Thoracic aorta (tissue), 2 donors: ENCODE results near the gene KDM6A. TPM values are rescaled to one million over a fixed set of nuclear protein-coding genes. Genes with fewer than 3 reads are reported as not detected.

Experiments
- ATAC-seq: fragments of 150-250 bp; one replicate; pipeline ENCODE4 v1.8.0; 2017; ENCODE audit warnings: low read depth; ENCODE audit not compliant: insufficient number of reproducible peaks, low FRiP score
- DNase-seq: peaks from one replicate; pipeline ENCODE4 v3.0.0-alpha.2; 2020; ENCODE audit warnings: low spot score
- H3K27ac ChIP-seq, 2 donors: fragments of 200-600 bp; sonication (generic); 1 replicate in 1 of 2; 2 replicates in 1 of 2; pipeline ENCODE4 v1.5.1; 2016; ENCODE audit warnings: mild to moderate bottlenecking in 2 of 2, moderate library complexity in 2 of 2
- H3K27me3 ChIP-seq: fragments of 200-600 bp; sonication (generic); replicated peaks from 2 replicates; pipeline ENCODE4 v1.6.0; 2016; ENCODE audit warnings: mild to moderate bottlenecking; ENCODE audit not compliant: insufficient read depth
- H3K36me3 ChIP-seq: fragments of 200-600 bp; sonication (generic); one replicate; pipeline ENCODE4 v1.5.1; 2016
- H3K4me1 ChIP-seq, 2 donors: fragments of 200-600 bp; sonication (generic); 1 replicate in 1 of 2; 2 replicates in 1 of 2; pipeline versions ENCODE4 v1.5.1 to v1.6.0; 2016; ENCODE audit warnings: low read depth in 2 of 2, mild to moderate bottlenecking in 1 of 2; ENCODE audit not compliant: control insufficient read depth in 1 of 2
- H3K4me3 ChIP-seq: fragments of 200-600 bp; sonication (generic); 2 replicates; pipeline ENCODE4 v1.5.1; 2016; ENCODE audit warnings: mild to moderate bottlenecking
- H3K9me3 ChIP-seq: fragments of 200-600 bp; sonication (generic); 2 replicates; pipeline ENCODE4 v1.5.1; 2016
- CTCF ChIP-seq: fragments of 200-600 bp; sonication (generic); IDR thresholded peaks from one replicate; pipeline ENCODE4 v1.5.1; 2019; ENCODE audit warnings: antibody characterized with exemption
- total RNA-seq, 2 donors: library from RNA; depleted of rRNA; stranded (reverse); fragments of >200 nt; gene quantifications; one replicate each; pipeline versions ENCODE4 v1.1.0 to v1.2.3, GENCODE V29; 2016

KDM6A gene
- total RNA-seq, 2 donors from 2014 or later = 18.3 to 26.9 TPM

GRCh38 chrX:44876086-44876485, 3.1 kb downstream of the KDM6A start:
- TF ChIP-seq CTCF = no peak
- Histone ChIP-seq H3K27me3 (no peaks in the 10 kb centered on the region), H3K9me3 (no peaks in the 10 kb centered on the region), H3K4me3 (peak overlapping the region; percentile 91), H3K4me1 (peaks cover 0 to 10% of the 10 kb centered on the region in 2 donors), H3K27ac (no peak overlapping the region), H3K36me3 (no peaks in the 10 kb centered on the region)
- no peak for ATAC-seq
- DNase-seq = no peak

- H3K4me1 ChIP-seq = peaks cover 0 to 10% of the 10 kb centered on the region in 2 donors
- no peak for TF ChIP-seq CTCF
- no peak for DNase-seq
- H3K4me3 ChIP-seq = no peak overlapping the region
- no peak for ATAC-seq
- no peak overlapping the region for H3K27ac ChIP-seq
- H3K36me3 ChIP-seq = no peaks in the 10 kb centered on the region
- H3K9me3 ChIP-seq = no peaks in the 10 kb centered on the region
- no peaks in the 10 kb centered on the region for H3K27me3 ChIP-seq
Observed at GRCh38 chrX:44876767-44877166, 3.8 kb downstream of the KDM6A start.

- Histone ChIP-seq H3K9me3 (no peaks in the 10 kb centered on the region), H3K36me3 (no peaks in the 10 kb centered on the region), H3K4me3 (no peak overlapping the region), H3K27ac (no peak overlapping the region), H3K4me1 (peaks cover 0 to 10% of the 10 kb centered on the region in 2 donors), H3K27me3 (no peaks in the 10 kb centered on the region)
- DNase-seq (no peak), ATAC-seq (no peak)
- no peak for TF ChIP-seq CTCF
Observed at GRCh38 chrX:44878780-44879179, 5.8 kb downstream of the KDM6A start.

- no peak for ATAC-seq
- no peaks in the 10 kb centered on the region for H3K36me3 ChIP-seq
- H3K4me1 ChIP-seq = peaks cover 0 to 10% of the 10 kb centered on the region in 2 donors
- H3K4me3 ChIP-seq = no peak overlapping the region
- no peak for DNase-seq
- H3K27me3 ChIP-seq = no peaks in the 10 kb centered on the region
- no peak overlapping the region for H3K27ac ChIP-seq
- no peak for TF ChIP-seq CTCF
- H3K9me3 ChIP-seq = no peaks in the 10 kb centered on the region
Observed at GRCh38 chrX:44881549-44881948, 8.6 kb downstream of the KDM6A start.

GRCh38 chrX:44882635-44883034, 9.6 kb downstream of the KDM6A start:
- no peak for ATAC-seq
- peaks cover 0 to 4% of the 10 kb centered on the region in 2 donors for H3K4me1 ChIP-seq

More at GRCh38 chrX:44882635-44883034, 9.6 kb downstream of the KDM6A start:
- Histone ChIP-seq H3K36me3 (no peaks in the 10 kb centered on the region), H3K27me3 (no peaks in the 10 kb centered on the region), H3K9me3 (no peaks in the 10 kb centered on the region), H3K27ac (no peak overlapping the region), H3K4me3 (no peak overlapping the region)
- no peak for TF ChIP-seq CTCF
- DNase-seq = no peak
